Globus pallidus (tissue), 1 donor: ENCODE results near the gene PEPD.
"Not testable (repeated sequence)": the region's sequence is repeated elsewhere in the genome, so short reads cannot be mapped to it uniquely, and the experiment has no call there.

ENCODE experiments used
- DNase-seq: peaks from one replicate; pipeline ENCODE4 v3.0.0-alpha.2; 2015; ENCODE audit warnings: low spot score

PEPD gene

GRCh38 chr19:33497131-33497777, 24.3 kb downstream of the PEPD start:
- no peak for DNase-seq

DNA sequence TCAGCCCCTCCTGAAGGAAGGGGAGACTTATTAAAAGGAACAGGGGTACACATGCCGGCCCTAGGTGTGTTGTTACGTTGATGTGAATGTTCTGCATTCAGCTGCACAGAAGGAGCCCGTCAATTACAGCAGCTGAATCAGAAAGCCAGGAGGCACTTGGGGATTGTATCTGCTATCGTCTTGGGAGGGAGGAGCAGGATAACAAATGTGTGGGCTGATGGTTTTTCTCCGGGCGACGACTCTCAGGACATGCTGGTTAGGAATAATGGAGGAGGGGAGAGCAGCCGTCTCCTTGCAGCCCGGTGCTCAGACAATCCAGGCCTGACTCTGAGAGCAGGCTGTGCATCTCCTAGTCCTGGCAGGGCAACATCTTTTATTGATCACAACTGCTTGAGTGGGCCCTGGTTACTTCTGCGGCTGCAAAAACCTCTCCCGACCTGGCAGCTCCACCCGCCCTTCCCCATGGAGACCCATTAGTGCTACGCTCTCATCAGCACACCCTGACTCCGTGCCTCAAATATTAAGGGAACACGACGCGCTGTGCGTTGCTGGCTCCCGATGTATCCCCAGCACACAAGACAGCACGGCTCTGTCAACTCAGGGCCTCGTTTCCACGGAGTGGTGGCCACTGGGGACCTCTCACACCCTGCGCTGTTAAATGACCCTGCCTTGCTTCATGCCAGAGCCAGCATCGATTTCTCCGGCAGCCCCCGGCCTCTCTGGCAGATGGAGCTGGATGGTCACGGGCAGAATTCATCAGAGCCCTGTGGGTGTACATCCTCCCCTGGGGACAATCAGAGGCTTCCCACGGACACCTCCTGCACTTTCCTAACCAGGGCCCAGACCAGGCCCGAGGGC, 25.3 kb downstream of the PEPD start:
- no peak for DNase-seq

DNA sequence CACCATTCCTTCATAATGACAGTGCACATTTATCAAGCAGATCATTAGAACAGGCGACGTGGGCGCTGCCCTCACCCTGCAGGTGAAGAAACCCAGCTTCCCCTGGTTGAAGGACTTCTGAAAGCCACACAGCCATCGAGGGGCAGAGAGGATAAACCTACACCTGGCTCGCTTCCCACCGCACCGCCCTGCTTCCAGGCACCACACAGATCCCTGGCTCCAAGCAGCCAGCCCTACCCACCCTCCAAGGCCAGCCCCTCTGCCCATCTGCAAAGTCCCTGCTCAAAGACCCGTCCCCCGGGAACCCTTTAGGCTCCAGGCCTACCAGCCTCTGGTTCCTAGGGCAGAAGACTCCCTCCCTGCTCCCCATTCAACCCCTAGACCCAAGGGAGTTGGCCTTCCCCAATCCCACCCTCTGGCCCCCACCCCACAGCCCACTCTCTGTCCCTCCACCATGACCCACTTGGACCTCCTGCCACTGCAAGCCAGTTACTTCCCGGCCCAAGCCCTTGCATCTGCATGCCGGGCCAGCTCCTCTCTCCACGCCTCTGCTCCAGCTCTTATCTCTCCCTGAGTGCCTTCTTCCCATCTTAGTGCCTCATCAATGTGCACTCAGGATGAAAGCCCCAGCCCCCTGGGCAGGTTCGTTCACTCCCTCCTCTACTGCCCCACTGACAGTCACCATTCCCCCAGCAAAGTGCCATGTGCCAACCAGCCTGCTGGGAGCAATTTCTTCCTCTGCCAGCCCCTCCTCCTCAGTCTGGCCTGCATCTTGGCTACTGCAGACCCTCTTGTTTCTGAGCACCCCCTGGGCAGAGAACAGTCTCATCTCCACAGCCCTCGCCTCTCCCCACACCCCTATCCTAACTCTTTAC, 28.0 kb downstream of the PEPD start:
- DNase-seq = no peak

- no peak for DNase-seq
Measured at GRCh38 chr19:33492951-33493350, 28.6 kb downstream of the PEPD start.

DNA sequence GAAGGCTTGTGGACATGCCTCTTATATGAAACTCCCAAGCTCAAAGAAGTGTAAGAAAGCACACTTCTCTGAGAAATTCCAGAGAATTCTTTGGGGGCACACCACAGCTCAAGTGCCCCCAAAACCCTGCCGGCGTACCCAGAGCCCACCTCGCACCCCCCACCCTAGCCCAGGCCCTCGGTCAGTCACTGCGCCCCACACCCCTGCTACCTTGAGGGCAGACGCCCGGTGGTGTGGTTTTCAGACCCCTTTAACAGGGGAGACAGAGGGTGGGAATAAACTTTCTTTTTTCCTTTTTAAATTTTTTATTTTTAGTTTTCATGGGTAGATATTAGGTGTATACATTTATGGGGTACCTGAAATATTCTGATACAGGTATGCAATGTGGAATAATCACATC, 29.5 kb downstream of the PEPD start:
- no peak for DNase-seq

DNA sequence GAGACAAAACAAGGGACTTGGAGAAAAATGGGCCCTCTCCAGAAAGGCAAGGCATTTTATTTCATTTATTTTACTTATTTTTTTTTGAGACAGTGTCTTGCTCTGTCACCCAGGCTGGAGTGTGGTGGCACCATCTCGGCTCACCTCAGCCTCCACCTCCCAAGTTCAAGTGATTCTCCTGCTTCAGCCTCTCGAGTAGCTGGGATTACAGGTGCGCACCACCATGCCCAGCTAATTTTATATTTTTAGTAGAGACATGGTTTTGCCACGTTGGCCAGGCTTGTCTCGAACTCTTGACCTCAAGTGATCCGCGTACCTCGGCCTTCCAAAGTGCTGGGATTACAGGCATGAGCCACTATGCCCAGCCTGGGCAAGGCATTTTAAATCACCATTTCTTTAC, 31.0 kb downstream of the PEPD start:
- DNase-seq = not testable (repeated sequence)

DNA sequence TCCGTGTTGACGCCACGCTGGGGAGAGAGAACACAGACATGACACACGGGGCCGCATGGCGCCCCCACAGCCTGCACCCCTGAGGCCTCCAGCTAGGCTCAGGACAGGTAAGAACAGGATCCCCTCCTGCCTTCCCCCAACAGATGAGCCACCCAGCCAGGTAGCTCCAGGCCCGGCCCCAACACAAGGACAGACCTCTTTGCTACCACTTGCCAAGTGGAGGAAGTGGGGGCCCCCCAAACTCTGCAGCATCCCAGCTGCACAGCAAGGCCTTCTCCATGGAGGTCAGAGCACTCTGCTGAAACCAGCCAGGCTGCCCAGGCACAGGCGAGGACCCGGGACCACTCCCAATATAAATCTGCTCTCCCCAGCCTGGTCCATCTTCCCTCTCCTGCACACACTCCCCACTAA, 31.5 kb downstream of the PEPD start:
- DNase-seq = no peak

GRCh38 chr19:33488826-33489225, 32.8 kb downstream of the PEPD start:
- no peak for DNase-seq

DNA sequence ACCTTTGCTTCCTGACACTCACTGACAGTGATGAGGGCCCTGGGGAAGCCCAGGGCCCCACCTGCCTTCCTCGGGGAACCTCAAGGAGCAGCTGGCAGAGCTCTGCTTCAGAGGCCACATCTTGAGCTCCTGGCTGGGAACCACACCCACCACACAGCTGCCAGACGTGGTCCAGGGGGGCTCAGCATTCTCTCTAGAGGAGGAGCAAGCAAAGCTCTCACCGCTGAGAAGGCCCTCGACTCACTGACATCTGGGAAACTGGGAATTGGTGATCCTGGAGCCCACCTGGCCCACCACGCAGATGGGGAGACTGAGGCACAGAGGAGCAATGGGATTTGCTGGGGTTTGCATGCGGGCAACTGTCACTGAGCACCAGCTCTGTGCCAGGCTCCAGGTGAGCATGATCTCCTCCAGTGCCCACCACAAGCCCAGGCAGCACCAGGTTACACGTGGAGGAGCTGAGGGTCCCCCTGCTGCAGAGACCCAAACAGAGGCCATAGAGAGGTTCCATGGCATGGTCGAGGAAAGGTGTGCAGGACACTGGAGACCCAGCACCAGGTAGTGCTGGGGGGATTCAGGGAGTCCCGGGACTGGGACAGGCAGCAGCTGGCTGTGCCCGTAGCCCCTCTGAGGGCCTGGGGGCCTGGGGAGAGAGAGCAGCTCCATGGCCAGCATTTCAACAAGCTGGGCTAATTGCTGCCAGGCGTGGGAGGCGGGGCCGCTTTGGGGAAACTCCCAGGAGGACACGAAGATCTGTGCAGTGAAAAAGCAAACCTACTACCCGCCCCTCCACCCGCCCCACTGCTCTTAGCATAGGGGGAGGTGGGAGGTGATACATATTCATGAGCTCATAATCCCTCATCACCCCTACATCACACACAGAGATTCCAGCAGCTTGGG, 33.4 kb downstream of the PEPD start:
- DNase-seq = no peak

GRCh38 chr19:33486936-33487811, 34.4 kb downstream of the PEPD start:
- DNase-seq = no peak

GRCh38 chr19:33486407-33486806, 35.2 kb downstream of the PEPD start:
- DNase-seq = no peak

DNA sequence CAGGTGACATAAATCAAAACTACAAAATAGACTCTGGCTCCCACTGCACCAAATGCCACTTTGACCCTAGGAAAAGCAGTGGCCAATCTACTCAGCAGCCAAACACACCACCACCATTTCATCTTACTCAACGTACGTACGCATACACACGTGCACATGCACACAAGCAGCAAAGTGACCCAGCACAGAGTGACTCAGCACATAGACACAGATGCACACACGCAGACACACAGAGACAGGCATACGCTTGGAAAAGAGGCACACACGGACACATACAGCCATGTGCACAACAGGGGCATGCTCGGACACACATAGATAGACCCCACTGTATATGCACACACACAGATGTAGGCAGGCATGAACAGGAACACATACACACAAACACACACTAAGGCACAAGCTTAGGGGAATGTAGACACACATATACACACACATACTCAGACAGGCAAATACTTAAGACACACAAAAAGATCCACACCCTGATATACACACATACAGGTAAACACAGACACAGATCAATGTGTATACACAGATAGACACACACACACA, 37.3 kb downstream of the PEPD start:
- DNase-seq = no peak

DNA sequence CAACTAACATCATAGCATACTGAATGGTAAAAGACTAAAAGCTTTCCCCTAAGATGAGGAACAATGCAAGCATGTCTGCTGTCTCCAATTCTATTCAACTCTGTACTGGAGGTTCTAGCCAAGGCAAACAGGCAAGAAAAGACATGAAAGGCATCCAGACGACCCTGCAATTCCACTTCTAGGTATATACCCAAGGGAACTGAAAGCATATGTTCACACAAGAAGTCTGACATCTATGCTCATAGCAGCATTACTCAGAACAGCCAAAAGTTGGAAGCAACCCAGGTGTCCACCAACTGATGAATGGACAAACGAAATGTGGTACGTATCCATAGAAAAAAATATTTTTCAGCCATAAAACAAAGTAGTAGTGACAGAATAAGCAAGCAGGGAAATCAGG, 39.1 kb downstream of the PEPD start:
- no peak for DNase-seq

DNA sequence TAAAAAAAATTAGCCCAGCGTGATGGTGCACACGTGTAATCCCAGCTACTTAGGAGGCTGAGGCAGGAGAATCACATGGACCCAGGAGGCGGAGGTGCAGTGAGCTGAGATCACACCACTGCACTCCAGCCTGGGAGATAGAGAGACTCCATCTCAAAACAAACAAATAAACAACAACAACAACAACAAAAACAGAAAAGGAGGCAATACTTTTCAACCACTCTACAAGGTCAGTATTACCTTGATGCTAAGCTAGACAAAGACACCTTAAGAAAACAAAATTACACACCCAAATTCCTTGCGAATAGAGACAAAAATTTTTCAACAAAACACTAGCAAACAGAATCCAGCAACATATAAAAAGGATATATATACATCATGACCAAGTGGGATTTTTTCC, 39.7 kb downstream of the PEPD start:
- DNase-seq = no peak

GRCh38 chr19:33479570-33479969, 42.0 kb downstream of the PEPD start:
- DNase-seq = not testable (repeated sequence)

GRCh38 chr19:33477781-33478180, 43.8 kb downstream of the PEPD start:
- DNase-seq = no peak

- DNase-seq = no peak
Measured at GRCh38 chr19:33476151-33476707, 45.4 kb downstream of the PEPD start.

DNA sequence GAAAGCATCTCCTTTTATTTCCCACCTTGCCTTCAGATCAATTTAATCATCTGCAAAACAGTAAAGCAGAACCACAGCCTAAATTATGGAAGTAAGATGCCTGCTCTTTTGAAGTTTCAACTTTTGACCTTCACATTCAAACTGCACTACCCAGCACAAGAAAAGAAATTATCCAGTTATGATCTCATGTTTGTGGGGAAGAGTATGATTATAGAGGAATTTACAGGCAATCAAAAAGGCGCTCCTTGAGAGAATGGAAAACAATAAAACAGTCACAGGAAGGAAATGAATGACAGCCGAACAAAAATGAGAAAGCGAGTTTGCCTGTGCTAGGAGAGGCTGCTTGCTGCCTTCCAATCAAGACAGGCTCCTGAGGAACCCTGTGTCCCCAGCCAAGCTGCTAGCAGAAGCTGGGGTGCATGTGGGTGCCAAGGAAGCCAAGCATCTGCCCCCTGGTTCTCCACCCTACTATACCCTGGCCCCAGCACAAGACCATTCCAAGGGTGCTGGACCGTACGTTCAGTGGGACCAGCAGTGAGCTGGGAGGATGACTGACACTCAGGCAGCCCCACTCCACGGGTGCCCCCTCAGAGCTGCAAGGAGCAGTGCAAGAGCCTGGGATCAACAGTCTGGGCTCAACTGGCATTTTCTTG, 47.8 kb downstream of the PEPD start:
- DNase-seq = no peak
